Neutrophil (primary cell): ENCODE data around the gene GXYLT2.

Source experiments
- H3K27ac ChIP-seq: fragments of 200-600 bp; sonication (generic); 2 replicates; pipeline ENCODE4 v1.5.1; 2016; ENCODE audit warnings: mild to moderate bottlenecking, moderate library complexity
- H3K27me3 ChIP-seq: fragments of 200-600 bp; sonication (generic); 2 replicates; pipeline ENCODE4 v1.6.0; 2016; ENCODE audit warnings: mild to moderate bottlenecking
- H3K36me3 ChIP-seq: fragments of 200-600 bp; sonication (generic); 2 replicates; pipeline ENCODE4 v1.5.1; 2017
- H3K4me1 ChIP-seq, 2 experiments: fragments of 200-600 bp in 1 of 2; sonication (generic) in 1 of 2; 1 replicate in 1 of 2; 2 replicates in 1 of 2; pipeline versions ENCODE4 v1.5.1 to v1.6.1; 2013 to 2016; ENCODE audit warnings: low read depth in 1 of 2, low read length in 1 of 2, mild to moderate bottlenecking in 1 of 2, moderate library complexity in 1 of 2; ENCODE audit not compliant: control insufficient read depth in 1 of 2, insufficient read depth in 1 of 2
- H3K4me3 ChIP-seq, 2 experiments: fragments of 200-600 bp in 1 of 2; sonication (generic) in 1 of 2; 1 replicate in 1 of 2; 2 replicates in 1 of 2; pipeline ENCODE4 v1.5.1; 2013 to 2016; ENCODE audit warnings: low read depth in 1 of 2, low read length in 1 of 2, mild to moderate bottlenecking in 1 of 2, moderate library complexity in 1 of 2
- H3K9me3 ChIP-seq: fragments of 200-600 bp; sonication (generic); 2 replicates; pipeline ENCODE4 v1.5.1; 2016
- TF ChIP-seq, protein P1 (sequence below): fragments of 200-600 bp; sonication (generic); IDR thresholded peaks from 2 replicates; pipeline ENCODE4 v1.5.1; 2016; ENCODE audit warnings: antibody characterized with exemption

The GXYLT2 gene

DNA sequence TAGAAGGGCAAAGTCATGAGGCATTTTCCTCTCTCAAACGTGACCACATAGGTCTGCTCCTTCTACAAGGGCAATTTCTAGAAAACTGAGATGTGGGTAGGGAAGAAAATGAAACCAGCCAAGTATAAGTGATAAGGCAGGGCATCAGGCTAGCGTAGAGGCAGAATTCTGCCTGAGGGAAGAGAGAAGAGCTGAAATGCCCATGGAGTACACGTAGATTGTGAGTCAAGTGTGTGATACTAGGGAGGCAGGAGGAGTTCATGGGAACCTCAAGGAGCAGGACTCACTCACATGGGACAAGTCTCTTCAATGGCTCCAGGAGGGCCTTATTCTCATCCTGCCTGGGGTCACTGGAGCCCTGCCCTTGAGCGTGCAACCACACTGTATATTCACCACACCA lies 73.9 kb downstream of the GXYLT2 start:
- TF ChIP-seq, protein P1, sequence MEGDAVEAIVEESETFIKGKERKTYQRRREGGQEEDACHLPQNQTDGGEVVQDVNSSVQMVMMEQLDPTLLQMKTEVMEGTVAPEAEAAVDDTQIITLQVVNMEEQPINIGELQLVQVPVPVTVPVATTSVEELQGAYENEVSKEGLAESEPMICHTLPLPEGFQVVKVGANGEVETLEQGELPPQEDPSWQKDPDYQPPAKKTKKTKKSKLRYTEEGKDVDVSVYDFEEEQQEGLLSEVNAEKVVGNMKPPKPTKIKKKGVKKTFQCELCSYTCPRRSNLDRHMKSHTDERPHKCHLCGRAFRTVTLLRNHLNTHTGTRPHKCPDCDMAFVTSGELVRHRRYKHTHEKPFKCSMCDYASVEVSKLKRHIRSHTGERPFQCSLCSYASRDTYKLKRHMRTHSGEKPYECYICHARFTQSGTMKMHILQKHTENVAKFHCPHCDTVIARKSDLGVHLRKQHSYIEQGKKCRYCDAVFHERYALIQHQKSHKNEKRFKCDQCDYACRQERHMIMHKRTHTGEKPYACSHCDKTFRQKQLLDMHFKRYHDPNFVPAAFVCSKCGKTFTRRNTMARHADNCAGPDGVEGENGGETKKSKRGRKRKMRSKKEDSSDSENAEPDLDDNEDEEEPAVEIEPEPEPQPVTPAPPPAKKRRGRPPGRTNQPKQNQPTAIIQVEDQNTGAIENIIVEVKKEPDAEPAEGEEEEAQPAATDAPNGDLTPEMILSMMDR, result no peak
- Histone ChIP-seq H3K27ac (no peak overlapping the region), H3K4me3 (no peak overlapping the region), H3K9me3 (no peaks in the 10 kb centered on the region), H3K4me1 (no peaks in the 10 kb centered on the region), H3K27me3 (no peaks in the 10 kb centered on the region), H3K36me3 (no peaks in the 10 kb centered on the region)

DNA sequence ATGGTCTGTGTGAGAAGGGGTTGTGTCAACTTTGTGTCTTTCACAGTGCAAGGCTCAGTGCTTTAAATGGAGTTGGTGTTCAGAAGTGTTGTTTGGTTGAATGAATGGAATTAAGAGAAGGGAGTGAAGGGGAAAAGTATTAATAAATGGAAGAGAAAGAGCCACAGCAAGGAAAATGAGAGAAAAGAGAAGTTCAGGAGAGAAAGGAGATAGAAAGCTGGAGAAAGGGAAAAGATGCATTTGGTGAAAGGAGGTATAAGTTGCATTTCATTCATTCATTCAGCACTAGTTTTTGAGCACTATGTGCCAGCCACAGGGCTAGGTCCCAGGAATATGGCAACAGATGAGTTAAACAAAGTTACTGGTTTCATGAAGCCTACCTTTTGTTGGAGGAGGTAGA lies 74.5 kb downstream of the GXYLT2 start:
- no peaks in the 10 kb centered on the region for H3K9me3 ChIP-seq
- H3K27ac ChIP-seq, result no peak overlapping the region
- H3K36me3 ChIP-seq, result no peaks in the 10 kb centered on the region
- H3K4me1 ChIP-seq, result peaks cover 0 to 2% of the 10 kb centered on the region in 2 experiments
- H3K27me3 ChIP-seq, result no peaks in the 10 kb centered on the region
- no peak overlapping the region for H3K4me3 ChIP-seq
- TF ChIP-seq, protein P1, result no peak

DNA sequence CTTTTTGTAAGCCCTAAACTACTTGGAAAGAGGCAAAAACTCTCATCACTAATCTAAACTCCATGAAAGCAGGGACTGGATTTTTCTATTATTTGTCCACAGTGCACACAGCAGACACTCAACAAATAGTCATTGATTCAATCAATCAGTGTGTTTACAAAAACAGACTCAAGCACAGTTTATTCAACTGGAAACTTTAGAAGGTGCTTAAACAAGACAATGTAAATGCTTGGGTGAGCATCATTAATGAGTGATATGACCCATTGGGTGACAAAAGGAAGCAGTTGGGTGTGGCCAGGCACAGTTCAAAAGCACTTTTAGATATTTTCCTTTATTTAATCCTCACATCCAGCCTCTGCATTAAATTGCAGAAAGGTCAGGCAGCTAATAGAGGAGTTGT lies 76.8 kb downstream of the GXYLT2 start:
- no peaks in the 10 kb centered on the region for H3K9me3 ChIP-seq
- H3K27ac ChIP-seq, result no peak overlapping the region
- no peaks in the 10 kb centered on the region for H3K27me3 ChIP-seq
- H3K4me3 ChIP-seq, result no peak overlapping the region
- TF ChIP-seq, protein P1, result no peak
- peaks cover 0 to 16% of the 10 kb centered on the region in 2 experiments for H3K4me1 ChIP-seq
- no peaks in the 10 kb centered on the region for H3K36me3 ChIP-seq

GRCh38 chr3:72968266-72968664 lies 80.4 kb downstream of the GXYLT2 start:
- no peaks in the 10 kb centered on the region for H3K36me3 ChIP-seq
- TF ChIP-seq, protein P1, result no peak

GRCh38 chr3:72969766-72970165 lies 81.9 kb downstream of the GXYLT2 start:
- Histone ChIP-seq H3K27me3 (no peaks in the 10 kb centered on the region), H3K4me3 (no peak overlapping the region), H3K9me3 (no peaks in the 10 kb centered on the region), H3K27ac (no peak overlapping the region), H3K4me1 (peaks cover 0 to 16% of the 10 kb centered on the region in 2 experiments), H3K36me3 (no peaks in the 10 kb centered on the region)
- TF ChIP-seq, protein P1, result no peak

More at GRCh38 chr3:72968266-72968664, 80.4 kb downstream of the GXYLT2 start:
- H3K27ac ChIP-seq, result no peak overlapping the region
- no peaks in the 10 kb centered on the region for H3K9me3 ChIP-seq
- no peaks in the 10 kb centered on the region for H3K27me3 ChIP-seq
- peaks cover 0 to 16% of the 10 kb centered on the region in 2 experiments for H3K4me1 ChIP-seq
- no peak overlapping the region for H3K4me3 ChIP-seq

GRCh38 chr3:72970942-72971341 lies 83.1 kb downstream of the GXYLT2 start:
- H3K4me1 ChIP-seq, result peaks cover under 1 to 19% of the 10 kb centered on the region in 2 experiments
- H3K27ac ChIP-seq, result no peak overlapping the region
- no peaks in the 10 kb centered on the region for H3K36me3 ChIP-seq
- no peaks in the 10 kb centered on the region for H3K9me3 ChIP-seq
- H3K27me3 ChIP-seq, result no peaks in the 10 kb centered on the region
- TF ChIP-seq, protein P1, result no peak
- no peak overlapping the region for H3K4me3 ChIP-seq
